ENCODE results near the gene MPZL1.

DNA sequence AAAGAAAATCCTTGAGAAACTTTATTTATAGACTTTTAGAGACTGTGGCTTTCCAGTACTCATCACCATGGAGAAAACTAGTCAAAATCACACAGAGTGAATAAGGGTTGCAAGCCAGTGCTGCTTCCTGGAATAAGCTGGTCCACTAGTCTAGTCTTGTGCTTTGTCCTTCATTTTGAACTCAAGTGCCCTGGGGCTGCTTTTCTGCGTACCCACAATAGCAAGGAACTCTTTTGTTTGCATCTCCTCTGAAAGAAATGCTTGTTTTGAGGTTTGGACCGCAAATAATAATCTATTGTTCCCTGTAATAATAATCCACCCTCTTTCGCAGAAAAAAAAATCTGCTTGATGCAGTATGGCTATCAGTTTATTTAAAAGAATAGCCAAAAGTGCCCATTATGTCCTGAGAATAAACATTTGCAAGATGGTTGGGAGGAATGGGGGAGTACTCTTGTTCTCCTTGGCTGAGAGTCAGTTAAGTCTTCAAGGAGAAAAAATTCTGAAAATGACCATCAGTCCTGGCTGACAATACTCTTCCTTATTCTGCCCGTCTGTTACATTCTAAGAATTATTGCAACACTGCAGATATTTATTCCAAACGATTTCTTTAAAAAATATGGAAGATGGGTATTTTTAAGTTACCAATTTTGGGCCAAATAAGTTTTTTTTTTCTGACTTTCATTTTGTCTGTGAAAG, 41.9 kb downstream of the MPZL1 start:
- TF ChIP-seq POLR2AphosphoS5 (IDR thresholded peaks at IDR 0.05; ENCODE audit: low read depth, low read length): no peak
- no peak for TF ChIP-seq ZNF274 (IDR thresholded peaks at IDR 0.05; ENCODE audit: low read depth, low read length)
- TF ChIP-seq, protein P1, sequence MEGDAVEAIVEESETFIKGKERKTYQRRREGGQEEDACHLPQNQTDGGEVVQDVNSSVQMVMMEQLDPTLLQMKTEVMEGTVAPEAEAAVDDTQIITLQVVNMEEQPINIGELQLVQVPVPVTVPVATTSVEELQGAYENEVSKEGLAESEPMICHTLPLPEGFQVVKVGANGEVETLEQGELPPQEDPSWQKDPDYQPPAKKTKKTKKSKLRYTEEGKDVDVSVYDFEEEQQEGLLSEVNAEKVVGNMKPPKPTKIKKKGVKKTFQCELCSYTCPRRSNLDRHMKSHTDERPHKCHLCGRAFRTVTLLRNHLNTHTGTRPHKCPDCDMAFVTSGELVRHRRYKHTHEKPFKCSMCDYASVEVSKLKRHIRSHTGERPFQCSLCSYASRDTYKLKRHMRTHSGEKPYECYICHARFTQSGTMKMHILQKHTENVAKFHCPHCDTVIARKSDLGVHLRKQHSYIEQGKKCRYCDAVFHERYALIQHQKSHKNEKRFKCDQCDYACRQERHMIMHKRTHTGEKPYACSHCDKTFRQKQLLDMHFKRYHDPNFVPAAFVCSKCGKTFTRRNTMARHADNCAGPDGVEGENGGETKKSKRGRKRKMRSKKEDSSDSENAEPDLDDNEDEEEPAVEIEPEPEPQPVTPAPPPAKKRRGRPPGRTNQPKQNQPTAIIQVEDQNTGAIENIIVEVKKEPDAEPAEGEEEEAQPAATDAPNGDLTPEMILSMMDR (IDR thresholded peaks at IDR 0.05 in 2 of 3, conservative IDR thresholded peaks at IDR 0.05 in 1 of 3; ENCODE audit: borderline replicate concordance in 1 of 3, insufficient read depth in 1 of 3, low read depth in 2 of 3, low read length in 2 of 3): no peak
- TF ChIP-seq POLR2A (IDR thresholded peaks at IDR 0.05; ENCODE audit: borderline replicate concordance, extremely low read depth, insufficient read depth, insufficient read length): no peak
- no peak for TF ChIP-seq ZFX (IDR thresholded peaks at IDR 0.05)
- no peak for TF ChIP-seq JUND (IDR thresholded peaks at IDR 0.05)
- no peak for TF ChIP-seq EGR1 (IDR thresholded peaks at IDR 0.05; ENCODE audit: low read depth)
- TF ChIP-seq, protein P2, sequence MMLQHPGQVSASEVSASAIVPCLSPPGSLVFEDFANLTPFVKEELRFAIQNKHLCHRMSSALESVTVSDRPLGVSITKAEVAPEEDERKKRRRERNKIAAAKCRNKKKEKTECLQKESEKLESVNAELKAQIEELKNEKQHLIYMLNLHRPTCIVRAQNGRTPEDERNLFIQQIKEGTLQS (IDR thresholded peaks at IDR 0.05): no peak
- TF ChIP-seq, protein P3, sequence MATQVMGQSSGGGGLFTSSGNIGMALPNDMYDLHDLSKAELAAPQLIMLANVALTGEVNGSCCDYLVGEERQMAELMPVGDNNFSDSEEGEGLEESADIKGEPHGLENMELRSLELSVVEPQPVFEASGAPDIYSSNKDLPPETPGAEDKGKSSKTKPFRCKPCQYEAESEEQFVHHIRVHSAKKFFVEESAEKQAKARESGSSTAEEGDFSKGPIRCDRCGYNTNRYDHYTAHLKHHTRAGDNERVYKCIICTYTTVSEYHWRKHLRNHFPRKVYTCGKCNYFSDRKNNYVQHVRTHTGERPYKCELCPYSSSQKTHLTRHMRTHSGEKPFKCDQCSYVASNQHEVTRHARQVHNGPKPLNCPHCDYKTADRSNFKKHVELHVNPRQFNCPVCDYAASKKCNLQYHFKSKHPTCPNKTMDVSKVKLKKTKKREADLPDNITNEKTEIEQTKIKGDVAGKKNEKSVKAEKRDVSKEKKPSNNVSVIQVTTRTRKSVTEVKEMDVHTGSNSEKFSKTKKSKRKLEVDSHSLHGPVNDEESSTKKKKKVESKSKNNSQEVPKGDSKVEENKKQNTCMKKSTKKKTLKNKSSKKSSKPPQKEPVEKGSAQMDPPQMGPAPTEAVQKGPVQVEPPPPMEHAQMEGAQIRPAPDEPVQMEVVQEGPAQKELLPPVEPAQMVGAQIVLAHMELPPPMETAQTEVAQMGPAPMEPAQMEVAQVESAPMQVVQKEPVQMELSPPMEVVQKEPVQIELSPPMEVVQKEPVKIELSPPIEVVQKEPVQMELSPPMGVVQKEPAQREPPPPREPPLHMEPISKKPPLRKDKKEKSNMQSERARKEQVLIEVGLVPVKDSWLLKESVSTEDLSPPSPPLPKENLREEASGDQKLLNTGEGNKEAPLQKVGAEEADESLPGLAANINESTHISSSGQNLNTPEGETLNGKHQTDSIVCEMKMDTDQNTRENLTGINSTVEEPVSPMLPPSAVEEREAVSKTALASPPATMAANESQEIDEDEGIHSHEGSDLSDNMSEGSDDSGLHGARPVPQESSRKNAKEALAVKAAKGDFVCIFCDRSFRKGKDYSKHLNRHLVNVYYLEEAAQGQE (IDR thresholded peaks at IDR 0.05; ENCODE audit: low read depth): no peak
- TF ChIP-seq CBX3 (IDR thresholded peaks at IDR 0.05; ENCODE audit: low read depth): no peak
